GM18868 (cell line): ENCODE data around the gene DSCAM.

ENCODE experiments used
- ATAC-seq: cut with Tn5 transposase; IDR thresholded peaks from one replicate; pipeline ENCODE4 v1.9.1; 2021; ENCODE audit warnings: mild to moderate bottlenecking, moderate library complexity; ENCODE audit not compliant: unreplicated experiment

Gene DSCAM

GRCh38 chr21:39969691-39970364, 877.1 kb downstream of the DSCAM start:
- no peak for ATAC-seq

- no peak for ATAC-seq
Observed at GRCh38 chr21:39968010-39968409, 878.9 kb downstream of the DSCAM start.

- no peak for ATAC-seq
Observed at GRCh38 chr21:39966786-39967185, 880.2 kb downstream of the DSCAM start.

- no peak for ATAC-seq
Observed at GRCh38 chr21:39965026-39965425, 881.9 kb downstream of the DSCAM start.

GRCh38 chr21:39961251-39961650, 885.7 kb downstream of the DSCAM start:
- no peak for ATAC-seq
